ENCODE data around the gene TH. TPM values are rescaled to one million over a fixed set of nuclear protein-coding genes. Genes with fewer than 3 reads are reported as not detected.

TH gene
- total RNA-seq, 3 donors from 2014 or later: not detected

DNA sequence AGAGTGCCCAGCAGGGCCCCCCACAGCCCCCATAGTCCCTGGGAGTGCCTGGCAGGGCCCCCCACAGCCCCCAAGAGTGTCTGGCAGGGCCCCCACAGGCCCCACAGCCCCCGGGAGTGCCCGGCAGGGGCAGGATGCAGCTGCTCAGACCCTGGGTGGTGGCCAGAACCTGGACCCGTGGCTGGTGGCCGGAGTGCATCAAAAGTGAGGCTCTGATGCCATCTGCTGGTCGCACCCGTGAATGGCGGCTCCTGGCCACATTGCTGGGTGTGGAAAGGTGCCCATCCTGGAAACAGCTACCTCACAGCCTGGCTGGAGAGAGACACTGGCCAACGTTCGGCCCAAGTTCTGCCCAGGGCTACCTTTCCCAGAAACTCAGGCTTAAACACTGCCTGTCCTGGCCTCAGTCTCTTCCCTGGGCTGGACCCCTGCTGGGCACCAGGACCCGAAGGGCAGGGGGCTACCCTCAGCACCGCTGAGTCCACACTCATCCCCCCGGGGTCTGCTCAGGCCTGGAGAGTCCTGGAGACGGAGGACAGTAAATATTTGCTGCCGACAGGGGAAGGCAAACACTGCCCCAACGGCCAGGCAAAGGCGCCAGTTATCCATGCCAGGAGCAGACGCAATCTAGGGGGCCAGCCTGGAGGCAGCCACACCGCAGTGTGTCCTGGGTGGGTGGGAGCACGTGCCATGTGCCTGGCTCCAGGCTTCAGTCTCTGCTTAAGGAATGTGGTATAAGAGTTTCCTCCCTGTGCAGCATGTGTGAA lies 15.0 kb downstream of the TH start:
- intact Hi-C loops (cut with DNase I; ENCODE audit: low total_unique reads): loop anchor here (5.0 to 10.0 kb wide), 2 partner anchors 322 to 464 kb away; partner anchors contain the start of genes SYT8 and TNNI2
- TF ChIP-seq CTCF (IDR thresholded peaks at IDR 0.05) (peak; percentile 38 to 80 (median 72)), POLR2AphosphoS5 (IDR thresholded peaks at IDR 0.05) (no peak), POLR2A (IDR thresholded peaks at IDR 0.05) (no peak)
- Histone ChIP-seq H3K4me1 (peaks cover 0 to 2% of the 10 kb centered on the region in 2 donors), H3K9me3 (no peaks in the 10 kb centered on the region), H3K27ac (no peak overlapping the region), H3K4me3 (no peak overlapping the region), H3K36me3 (no peaks in the 10 kb centered on the region), H3K27me3 (peaks cover 0 to 36% of the 10 kb centered on the region in 2 donors)
- peak; percentile 55 to 89 for DNase-seq (ENCODE audit: low spot score in 2 of 2)

GRCh38 chr11:2155511-2155910 lies 16.1 kb downstream of the TH start:
- intact Hi-C loops (cut with DNase I; ENCODE audit: low total_unique reads): loop anchor here (5.0 to 10.0 kb wide), 2 partner anchors 321 to 463 kb away; partner anchors contain the start of genes SYT8 and TNNI2
- Histone ChIP-seq H3K9me3 (no peaks in the 10 kb centered on the region), H3K4me3 (no peak overlapping the region), H3K4me1 (peaks cover 0 to 3% of the 10 kb centered on the region in 2 donors), H3K27ac (no peak overlapping the region), H3K27me3 (peaks cover 0 to 36% of the 10 kb centered on the region in 2 donors), H3K36me3 (no peaks in the 10 kb centered on the region)
- TF ChIP-seq POLR2A (IDR thresholded peaks at IDR 0.05) (no peak), CTCF (IDR thresholded peaks at IDR 0.05) (no peak), POLR2AphosphoS5 (IDR thresholded peaks at IDR 0.05) (no peak)
- no peak for DNase-seq (ENCODE audit: low spot score in 2 of 2)

GRCh38 chr11:2154889-2155288 lies 16.7 kb downstream of the TH start:
- H3K4me1 ChIP-seq: peaks cover 0 to 3% of the 10 kb centered on the region in 2 donors
- DNase-seq (ENCODE audit: low spot score in 2 of 2): no peak
- no peak overlapping the region for H3K27ac ChIP-seq
- peaks cover 0 to 37% of the 10 kb centered on the region in 2 donors for H3K27me3 ChIP-seq
- no peak overlapping the region for H3K4me3 ChIP-seq
- H3K9me3 ChIP-seq: no peaks in the 10 kb centered on the region
- H3K36me3 ChIP-seq: no peaks in the 10 kb centered on the region
- TF ChIP-seq CTCF (IDR thresholded peaks at IDR 0.05): no peak
- TF ChIP-seq POLR2A (IDR thresholded peaks at IDR 0.05): no peak
- TF ChIP-seq POLR2AphosphoS5 (IDR thresholded peaks at IDR 0.05): no peak
- intact Hi-C loops (cut with DNase I; ENCODE audit: low total_unique reads): loop anchor here (5.0 to 10.0 kb wide), 3 partner anchors 320 to 1733 kb away; partner anchors contain the start of genes SYT8 and TNNI2

- H3K36me3 ChIP-seq: no peaks in the 10 kb centered on the region
- H3K4me1 ChIP-seq: peaks cover 0 to 3% of the 10 kb centered on the region in 2 donors
- no peak for DNase-seq (ENCODE audit: low spot score in 2 of 2)
- H3K4me3 ChIP-seq: no peak overlapping the region
- peaks cover 0 to 44% of the 10 kb centered on the region in 2 donors for H3K27me3 ChIP-seq
- TF ChIP-seq POLR2AphosphoS5 (IDR thresholded peaks at IDR 0.05) (no peak), CTCF (IDR thresholded peaks at IDR 0.05) (no peak), POLR2A (IDR thresholded peaks at IDR 0.05) (no peak)
- intact Hi-C loops (cut with DNase I; ENCODE audit: low total_unique reads): loop anchor here (5.0 to 10.0 kb wide), 2 partner anchors 319 to 1732 kb away; partner anchors contain the start of genes SYT8 and TNNI2
- no peaks in the 10 kb centered on the region for H3K9me3 ChIP-seq
- no peak overlapping the region for H3K27ac ChIP-seq
Observed at GRCh38 chr11:2154195-2154585, 17.4 kb downstream of the TH start.

All from breast epithelium (tissue), 4 donors.